IgD-negative memory B cell (primary cell): ENCODE data around the gene ATIC. TPM values are rescaled to one million over a fixed set of nuclear protein-coding genes. Genes with fewer than 3 reads are reported as not detected.

ENCODE experiments used
- H3K27ac Mint-ChIP-seq, 3 donors: one replicate each; pipeline ENCODE4 v1.8.0; 2020 to 2022; ENCODE audit warnings: mild to moderate bottlenecking in 3 of 3, mixed read lengths in 3 of 3, moderate library complexity in 1 of 3
- H3K27me3 Mint-ChIP-seq: one replicate; pipeline ENCODE4 v1.8.0; 2021; ENCODE audit warnings: mixed read lengths
- H3K36me3 Mint-ChIP-seq: one replicate; pipeline ENCODE4 v1.8.0; 2020; ENCODE audit warnings: mild to moderate bottlenecking, mixed read lengths
- H3K4me1 Mint-ChIP-seq, 3 donors: one replicate each; pipeline ENCODE4 v1.8.0; 2020 to 2022; ENCODE audit warnings: mixed read lengths in 3 of 3, mild to moderate bottlenecking in 1 of 3
- H3K4me3 Mint-ChIP-seq, 4 donors: one replicate each; pipeline ENCODE4 v1.8.0; 2020 to 2022; ENCODE audit warnings: mild to moderate bottlenecking in 4 of 4, mixed read lengths in 4 of 4, moderate library complexity in 3 of 4
- H3K9me3 Mint-ChIP-seq, 3 donors: one replicate each; pipeline ENCODE4 v1.8.0; 2020 to 2021; ENCODE audit warnings: mixed read lengths in 3 of 3, mild to moderate bottlenecking in 1 of 3
- polyA plus RNA-seq: library from polyadenylated mRNA; unstranded; fragments of 300-500 nt; fragmentation: Illumina TruSeq; gene quantifications from one replicate; pipeline ENCODE4 v1.2.3, GENCODE V29; 2021

Gene ATIC
- polyA plus RNA-seq, 1 donor from 2014 or later, result 137 TPM

- peaks cover 2% of the 10 kb centered on the region for H3K27me3 Mint-ChIP-seq
- H3K27ac Mint-ChIP-seq, result no peak overlapping the region
- H3K9me3 Mint-ChIP-seq, result no peaks in the 10 kb centered on the region
- peaks cover 3% of the 10 kb centered on the region for H3K36me3 Mint-ChIP-seq
- peaks cover 0 to 12% (median 3%) of the 10 kb centered on the region in 3 donors for H3K4me1 Mint-ChIP-seq
- H3K4me3 Mint-ChIP-seq, result no peak overlapping the region
These were observed 76.3 kb downstream of the ATIC start for GRCh38 chr2:215388002-215388728.

GRCh38 chr2:215390550-215390913 lies 78.7 kb downstream of the ATIC start:
- Mint-ChIP-seq H3K4me1 (peaks cover 0 to 12% (median 3%) of the 10 kb centered on the region in 3 donors), H3K36me3 (peaks cover 3% of the 10 kb centered on the region), H3K4me3 (no peak overlapping the region), H3K9me3 (no peaks in the 10 kb centered on the region), H3K27ac (no peak overlapping the region), H3K27me3 (peaks cover 2% of the 10 kb centered on the region)

- Mint-ChIP-seq H3K27ac (no peak overlapping the region), H3K9me3 (no peaks in the 10 kb centered on the region), H3K4me3 (peak overlapping the region in 1 of 4 donors; percentile 2), H3K36me3 (no peaks in the 10 kb centered on the region), H3K27me3 (peaks cover 2% of the 10 kb centered on the region), H3K4me1 (peaks cover 0 to 12% (median 3%) of the 10 kb centered on the region in 3 donors)
These were observed 79.7 kb downstream of the ATIC start for GRCh38 chr2:215391531-215391930.

GRCh38 chr2:215392164-215392563 lies 80.3 kb downstream of the ATIC start:
- Mint-ChIP-seq H3K4me1 (peaks cover 0 to 12% (median 3%) of the 10 kb centered on the region in 3 donors), H3K27ac (no peak overlapping the region), H3K36me3 (no peaks in the 10 kb centered on the region), H3K9me3 (no peaks in the 10 kb centered on the region), H3K27me3 (peaks cover 2% of the 10 kb centered on the region), H3K4me3 (no peak overlapping the region)

GRCh38 chr2:215392687-215393270 lies 80.9 kb downstream of the ATIC start:
- Mint-ChIP-seq H3K9me3 (no peaks in the 10 kb centered on the region), H3K36me3 (no peaks in the 10 kb centered on the region), H3K27me3 (peaks cover 2% of the 10 kb centered on the region), H3K4me1 (peaks cover 0 to 12% (median 3%) of the 10 kb centered on the region in 3 donors), H3K4me3 (no peak overlapping the region), H3K27ac (peak overlapping the region in 2 of 3 donors; percentile 4 to 38)

- H3K36me3 Mint-ChIP-seq, result no peaks in the 10 kb centered on the region
- H3K9me3 Mint-ChIP-seq, result no peaks in the 10 kb centered on the region
- H3K27me3 Mint-ChIP-seq, result peaks cover 6% of the 10 kb centered on the region
- peaks cover 0 to 12% (median 3%) of the 10 kb centered on the region in 3 donors for H3K4me1 Mint-ChIP-seq
- no peak overlapping the region for H3K4me3 Mint-ChIP-seq
- no peak overlapping the region for H3K27ac Mint-ChIP-seq
These were observed 82.4 kb downstream of the ATIC start for GRCh38 chr2:215394102-215394805.

- H3K27me3 Mint-ChIP-seq, result peaks cover 6% of the 10 kb centered on the region
- H3K36me3 Mint-ChIP-seq, result no peaks in the 10 kb centered on the region
- no peaks in the 10 kb centered on the region for H3K9me3 Mint-ChIP-seq
These were observed 84.0 kb downstream of the ATIC start for GRCh38 chr2:215395687-215396460.

GRCh38 chr2:215396595-215397313 lies 84.9 kb downstream of the ATIC start:
- H3K4me1 Mint-ChIP-seq, result peaks cover 0 to under 1% (median 0%) of the 10 kb centered on the region in 3 donors
- no peaks in the 10 kb centered on the region for H3K36me3 Mint-ChIP-seq
- H3K27me3 Mint-ChIP-seq, result peaks cover 6% of the 10 kb centered on the region
- H3K27ac Mint-ChIP-seq, result no peak overlapping the region
- no peak overlapping the region for H3K4me3 Mint-ChIP-seq
- H3K9me3 Mint-ChIP-seq, result no peaks in the 10 kb centered on the region

More at GRCh38 chr2:215395687-215396460, 84.0 kb downstream of the ATIC start:
- peaks cover 0 to 9% (median 3%) of the 10 kb centered on the region in 3 donors for H3K4me1 Mint-ChIP-seq
- no peak overlapping the region for H3K27ac Mint-ChIP-seq
- no peak overlapping the region for H3K4me3 Mint-ChIP-seq

- Mint-ChIP-seq H3K36me3 (no peaks in the 10 kb centered on the region), H3K27ac (no peak overlapping the region), H3K4me3 (no peak overlapping the region), H3K4me1 (no peaks in the 10 kb centered on the region), H3K27me3 (peaks cover 6% of the 10 kb centered on the region), H3K9me3 (no peaks in the 10 kb centered on the region)
These were observed 85.9 kb downstream of the ATIC start for GRCh38 chr2:215397632-215398341.

- Mint-ChIP-seq H3K4me3 (no peak overlapping the region), H3K36me3 (no peaks in the 10 kb centered on the region), H3K27ac (no peak overlapping the region), H3K9me3 (no peaks in the 10 kb centered on the region), H3K27me3 (peaks cover 3% of the 10 kb centered on the region), H3K4me1 (no peaks in the 10 kb centered on the region)
These were observed 87.3 kb downstream of the ATIC start for GRCh38 chr2:215399067-215399716.

Other genes starting within 250 kb of the ATIC start
- not detected for gene ABCA12, start 173.4 kb upstream of the ATIC start, polyA plus RNA-seq
- 0.90 TPM for gene FN1, start 124.0 kb downstream of the ATIC start, polyA plus RNA-seq